A549 treated with Mapracorat at 1 μM for 4 hours (cell line): ENCODE data around the gene ZNF382. TPM values are rescaled to one million over a fixed set of nuclear protein-coding genes. Genes with fewer than 3 reads are reported as not detected.

ENCODE experiments used
- total RNA-seq: library from RNA; stranded (reverse); fragments of 200-300 nt; extraction: Qiagen RNA extraction; gene quantifications from 5 replicates; pipeline ENCODE4 v1.2.3, GENCODE V29; 2022

ZNF382 gene
- total RNA-seq: 0.06 to 0.07 TPM in 2 of 5 replicates, not detected in the others

GRCh38 chr19:36605101-36605876 is at the start of gene ZNF382:
Gene ZNF382 (plus strand): TSS chr19:36605313. CDS start chr19:36609915, 4,602 bp downstream.

DNA sequence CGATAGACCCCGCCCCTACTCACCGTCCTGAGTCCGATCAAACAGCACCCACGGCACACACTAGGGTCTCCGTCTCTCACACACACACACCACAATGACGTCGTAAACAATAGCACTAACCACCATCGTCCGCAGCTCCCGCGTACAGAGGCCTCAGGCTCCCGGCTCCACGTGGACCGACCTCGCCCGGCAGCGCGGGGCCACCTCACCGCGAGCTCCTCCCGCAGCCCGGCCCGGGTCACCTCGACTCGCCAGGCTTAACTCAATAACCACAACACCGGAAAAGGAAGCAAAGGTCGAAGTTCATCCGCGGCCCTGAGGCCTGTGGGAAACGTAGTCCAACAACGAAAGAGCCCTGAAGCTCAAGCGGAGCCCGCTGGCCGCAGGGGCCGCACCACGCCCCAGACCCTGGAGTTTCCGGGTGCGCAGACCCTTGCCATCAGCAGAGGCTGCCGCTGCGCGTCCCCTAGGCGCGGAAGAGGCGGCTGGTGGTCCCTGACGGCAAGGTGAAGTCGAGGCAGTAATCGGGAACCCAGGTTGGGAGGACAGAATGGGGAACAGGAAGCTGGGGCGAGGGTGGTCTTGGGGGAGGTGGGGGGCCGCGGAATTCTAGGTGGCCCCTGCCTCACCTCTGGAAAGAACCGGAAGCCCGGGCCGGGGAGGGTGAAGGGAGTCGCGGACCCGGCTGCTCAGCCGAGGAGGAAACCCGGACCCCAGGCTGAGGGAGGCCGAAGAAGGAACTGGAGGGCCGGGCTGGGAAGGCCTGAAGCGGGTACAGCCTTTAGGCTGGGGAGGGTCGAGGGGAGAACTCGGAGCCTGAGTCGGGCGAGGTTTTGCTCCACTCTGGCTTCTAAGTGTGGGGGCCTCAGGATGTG is 31.9 kb upstream of the ZNF382 start, which contains the start of gene ZNF529:
Gene ZNF529, minus strand, starts transcription at position 273 of the 875 bp plus-strand sequence. CDS start 946 bp downstream, outside the sequence.

Other genes starting within 250 kb of the ZNF382 start
- gene ZFP14, start 226.1 kb upstream of the ZNF382 start, total RNA-seq: 1.4 to 2.6 TPM (median 2.3 TPM) in 5 replicates
- 1.5 to 2.0 TPM (median 1.8 TPM) in 5 replicates for gene ZFP82, start 186.7 kb upstream of the ZNF382 start, total RNA-seq
- 7.8 to 9.3 TPM (median 8.8 TPM) in 5 replicates for gene ZNF566, start 115.8 kb upstream of the ZNF382 start, total RNA-seq
- gene ZNF260, start 77.0 kb upstream of the ZNF382 start, total RNA-seq: 4.9 to 11.3 TPM (median 6.8 TPM) in 5 replicates
- gene ZNF529, start 32.0 kb upstream of the ZNF382 start, total RNA-seq: 2.1 to 3.2 TPM (median 2.5 TPM) in 5 replicates
- 4.2 to 7.0 TPM (median 5.9 TPM) in 5 replicates for gene ZNF461, start 61.5 kb downstream of the ZNF382 start, total RNA-seq
- 8.0 to 11.0 TPM (median 9.2 TPM) in 5 replicates for gene ZNF567, start 82.3 kb downstream of the ZNF382 start, total RNA-seq
- gene ZNF850, start 167.5 kb downstream of the ZNF382 start, total RNA-seq: 0.45 to 0.73 TPM (median 0.66 TPM) in 5 replicates
- 0.13 to 0.28 TPM (median 0.19 TPM) in 5 replicates for gene ZNF790, start 233.1 kb downstream of the ZNF382 start, total RNA-seq
- gene ZNF345, start 245.6 kb downstream of the ZNF382 start, total RNA-seq: 0.11 to 0.31 TPM in 2 of 5 replicates, not detected in the others